ENCODE data around the gene TTLL11. TPM values are rescaled to one million over a fixed set of nuclear protein-coding genes. Genes with fewer than 3 reads are reported as not detected.

The TTLL11 gene
- total RNA-seq, 4 donors from 2014 or later: 7.2 to 12.1 (median 9.9) TPM

DNA sequence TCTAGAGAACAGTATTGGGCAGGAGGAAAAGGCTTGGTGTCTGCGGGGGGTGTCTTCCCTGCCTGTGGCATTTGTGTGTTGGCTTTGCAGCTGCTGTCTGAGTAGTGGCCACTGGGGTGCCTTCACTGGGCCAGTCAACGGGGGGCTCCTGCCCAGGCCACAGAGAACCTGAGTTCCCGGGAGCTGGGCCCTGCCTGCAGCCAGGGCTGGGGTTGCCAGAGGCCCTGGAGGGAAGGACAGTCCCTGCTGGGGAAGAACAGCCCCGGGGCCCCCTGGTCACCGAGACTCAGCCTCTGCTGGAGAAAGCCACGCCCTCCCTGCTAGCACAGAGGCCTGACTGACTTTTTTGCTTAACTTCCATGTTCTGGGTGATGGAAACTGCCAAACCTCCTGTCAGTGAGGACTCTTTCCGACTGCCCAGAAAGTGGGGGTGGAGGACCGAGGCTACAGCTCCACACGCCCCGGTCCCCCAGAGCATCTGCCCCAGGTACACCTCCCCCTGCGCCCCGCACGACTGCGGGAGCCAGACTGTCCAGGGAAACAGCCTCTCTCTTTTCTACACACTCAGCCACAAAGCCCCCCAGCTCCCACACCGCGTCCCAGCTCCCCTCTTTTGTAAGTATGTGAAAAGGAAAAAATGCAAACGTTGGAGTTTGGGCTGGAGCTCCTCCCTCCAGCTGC, 308.2 kb downstream of the TTLL11 start:
- no peak for DNase-seq (ENCODE audit: low spot score in 2 of 2)
- H3K4me3 ChIP-seq: no peak overlapping the region
- no peaks in the 10 kb centered on the region for H3K4me1 ChIP-seq
- 78% methylated on average over 12 of the region's 17 CpGs for WGBS
- H3K36me3 ChIP-seq: peaks cover 43% of the 10 kb centered on the region
- H3K27ac ChIP-seq: no peak overlapping the region
- H3K9me3 ChIP-seq: no peaks in the 10 kb centered on the region
- no peaks in the 10 kb centered on the region for H3K27me3 ChIP-seq
- TF ChIP-seq POLR2A (IDR thresholded peaks at IDR 0.05) (no peak), CTCF (IDR thresholded peaks at IDR 0.05) (no peak), POLR2AphosphoS5 (IDR thresholded peaks at IDR 0.05) (no peak), EP300 (IDR thresholded peaks at IDR 0.05) (no peak)

DNA sequence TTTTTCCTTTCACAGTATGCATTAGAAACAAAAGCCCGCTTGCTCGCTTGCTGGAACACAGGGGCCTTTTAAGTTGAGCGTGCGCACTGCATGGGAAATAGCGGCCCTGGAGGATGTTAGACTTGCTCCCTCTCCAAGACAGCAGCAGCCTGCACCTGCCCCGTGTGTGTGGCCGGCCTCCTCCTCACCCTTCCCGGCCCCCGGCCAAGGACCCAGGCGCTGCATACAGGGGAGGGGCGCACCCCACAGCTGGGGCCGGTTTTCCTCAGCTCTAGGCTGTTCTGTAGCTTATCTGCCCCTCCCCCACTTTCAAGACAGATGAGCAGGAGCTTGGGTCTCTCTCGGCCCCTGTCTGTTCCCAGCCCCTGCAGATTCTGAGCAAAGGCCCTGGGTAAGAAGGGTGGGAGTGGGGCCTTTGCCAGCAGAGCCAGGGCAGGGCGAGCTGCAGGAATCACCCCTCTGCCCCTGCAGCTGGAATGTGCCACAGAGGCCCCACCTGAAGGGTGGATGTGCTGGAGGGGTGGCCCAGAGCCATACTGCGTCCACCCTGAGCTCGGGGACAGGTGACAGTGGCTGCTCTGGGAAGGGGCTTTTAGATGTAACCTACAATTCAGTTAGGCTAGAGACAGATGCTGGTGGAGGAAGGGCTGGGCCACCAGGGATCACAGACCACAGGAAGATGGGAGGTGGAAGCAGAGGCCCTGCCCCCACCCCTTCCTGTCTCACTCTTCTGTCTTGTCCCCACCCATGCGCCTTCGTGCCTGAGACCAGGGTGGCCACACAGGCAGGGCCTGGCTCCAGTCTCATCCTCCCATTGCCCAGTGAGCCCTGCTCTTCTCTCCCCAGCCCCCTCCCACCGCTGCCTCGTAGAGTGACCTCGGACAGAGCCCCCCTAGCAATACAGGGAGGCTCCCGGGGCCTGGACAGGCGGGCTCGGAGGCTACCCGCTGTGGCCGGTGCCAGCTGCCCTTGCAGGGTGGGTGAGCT, 309.3 kb downstream of the TTLL11 start:
- no peak for DNase-seq (ENCODE audit: low spot score in 2 of 2)
- no peak overlapping the region for H3K27ac ChIP-seq
- no peak overlapping the region for H3K4me3 ChIP-seq
- no peak for TF ChIP-seq CTCF (IDR thresholded peaks at IDR 0.05)
- no peak for TF ChIP-seq POLR2AphosphoS5 (IDR thresholded peaks at IDR 0.05)
- no peak for TF ChIP-seq EP300 (IDR thresholded peaks at IDR 0.05)
- TF ChIP-seq POLR2A (IDR thresholded peaks at IDR 0.05): no peak
- H3K9me3 ChIP-seq: no peaks in the 10 kb centered on the region
- WGBS: 86% methylated on average over 26 of the region's 26 CpGs
- H3K36me3 ChIP-seq: peaks cover 43% of the 10 kb centered on the region
- no peaks in the 10 kb centered on the region for H3K27me3 ChIP-seq
- H3K4me1 ChIP-seq: no peaks in the 10 kb centered on the region

- H3K36me3 ChIP-seq: peaks cover 47% of the 10 kb centered on the region
Measured at GRCh38 chr9:121783111-121783510, 310.0 kb downstream of the TTLL11 start.

GRCh38 chr9:121782514-121783110, 310.5 kb downstream of the TTLL11 start:
- TF ChIP-seq EP300 (IDR thresholded peaks at IDR 0.05) (no peak), CTCF (IDR thresholded peaks at IDR 0.05) (no peak), POLR2A (IDR thresholded peaks at IDR 0.05) (no peak), POLR2AphosphoS5 (IDR thresholded peaks at IDR 0.05) (no peak)
- no peaks in the 10 kb centered on the region for H3K27me3 ChIP-seq
- WGBS: 91% methylated on average over 6 of the region's 17 CpGs
- no peak for DNase-seq (ENCODE audit: low spot score in 2 of 2)
- H3K4me1 ChIP-seq: no peaks in the 10 kb centered on the region
- H3K27ac ChIP-seq: no peak overlapping the region
- peaks cover 52% of the 10 kb centered on the region for H3K36me3 ChIP-seq
- H3K9me3 ChIP-seq: peaks cover 6% of the 10 kb centered on the region
- no peak overlapping the region for H3K4me3 ChIP-seq

More at GRCh38 chr9:121783111-121783510, 310.0 kb downstream of the TTLL11 start:
- H3K9me3 ChIP-seq: peaks cover 3% of the 10 kb centered on the region
- no peaks in the 10 kb centered on the region for H3K27me3 ChIP-seq
- H3K27ac ChIP-seq: no peak overlapping the region
- TF ChIP-seq POLR2AphosphoS5 (IDR thresholded peaks at IDR 0.05): no peak
- TF ChIP-seq POLR2A (IDR thresholded peaks at IDR 0.05): no peak
- TF ChIP-seq EP300 (IDR thresholded peaks at IDR 0.05): no peak
- TF ChIP-seq CTCF (IDR thresholded peaks at IDR 0.05): no peak
- 84% methylated on average over 2 of the region's 2 CpGs for WGBS
- H3K4me1 ChIP-seq: no peaks in the 10 kb centered on the region
- H3K4me3 ChIP-seq: no peak overlapping the region
- DNase-seq (ENCODE audit: low spot score in 2 of 2): no peak

All from suprapubic skin (tissue), 4 donors.